Measurements from ENCODE around the gene AFF1. TPM values are rescaled to one million over a fixed set of nuclear protein-coding genes. Genes with fewer than 3 reads are reported as not detected.
"Not testable (repeated sequence)": the region's sequence is repeated elsewhere in the genome, so short reads cannot be mapped to it uniquely, and the experiment has no call there.

AFF1 gene
- total RNA-seq, 2 donors from 2014 or later: 89.5 to 97.5 TPM

GRCh38 chr4:87055311-87055710 lies 120.5 kb downstream of the AFF1 start:
- intact Hi-C loops (cut with DNase I): no loop called here
- no peak for DNase-seq (ENCODE audit: low spot score)

- intact Hi-C loops (cut with DNase I): no loop called here
- DNase-seq (ENCODE audit: low spot score): no peak
Observed at GRCh38 chr4:87056881-87057280, 122.1 kb downstream of the AFF1 start.

GRCh38 chr4:87057835-87058355 lies 123.1 kb downstream of the AFF1 start:
- intact Hi-C loops (cut with DNase I): no loop called here
- DNase-seq (ENCODE audit: low spot score): no peak

- DNase-seq (ENCODE audit: low spot score): no peak
- intact Hi-C loops (cut with DNase I): no loop called here
Observed at GRCh38 chr4:87058356-87059073, 123.7 kb downstream of the AFF1 start.

GRCh38 chr4:87060957-87061356 lies 126.1 kb downstream of the AFF1 start:
- intact Hi-C loops (cut with DNase I): no loop called here
- DNase-seq (ENCODE audit: low spot score): no peak

GRCh38 chr4:87065021-87065420 lies 130.2 kb downstream of the AFF1 start:
- no peak for DNase-seq (ENCODE audit: low spot score)
- intact Hi-C loops (cut with DNase I): no loop called here

- intact Hi-C loops (cut with DNase I): no loop called here
- DNase-seq (ENCODE audit: low spot score): no peak
Observed at GRCh38 chr4:87066403-87067123, 131.8 kb downstream of the AFF1 start.

GRCh38 chr4:87067124-87067885 lies 132.5 kb downstream of the AFF1 start:
- intact Hi-C loops (cut with DNase I): no loop called here
- no peak for DNase-seq (ENCODE audit: low spot score)

- no peak for DNase-seq (ENCODE audit: low spot score)
- intact Hi-C loops (cut with DNase I): no loop called here
Observed at GRCh38 chr4:87068583-87069021, 133.8 kb downstream of the AFF1 start.

- intact Hi-C loops (cut with DNase I): no loop called here
- no peak for DNase-seq (ENCODE audit: low spot score)
Observed at GRCh38 chr4:87069037-87069742, 134.4 kb downstream of the AFF1 start.

GRCh38 chr4:87071401-87071800 lies 136.6 kb downstream of the AFF1 start:
- intact Hi-C loops (cut with DNase I): no loop called here
- no peak for DNase-seq (ENCODE audit: low spot score)

GRCh38 chr4:87072545-87072944 lies 137.7 kb downstream of the AFF1 start:
- intact Hi-C loops (cut with DNase I); DNase-seq (ENCODE audit: low spot score): not testable (repeated sequence)

GRCh38 chr4:87073199-87074120 lies 138.6 kb downstream of the AFF1 start:
- intact Hi-C loops (cut with DNase I): no loop called here
- no peak for DNase-seq (ENCODE audit: low spot score)

- DNase-seq (ENCODE audit: low spot score): no peak
- intact Hi-C loops (cut with DNase I): no loop called here
Observed at GRCh38 chr4:87074121-87074488, 139.3 kb downstream of the AFF1 start.

GRCh38 chr4:87075876-87076275 lies 141.1 kb downstream of the AFF1 start:
- DNase-seq (ENCODE audit: low spot score): no peak
- intact Hi-C loops (cut with DNase I): no loop called here

- intact Hi-C loops (cut with DNase I): no loop called here
- DNase-seq (ENCODE audit: low spot score): no peak
Observed at GRCh38 chr4:87076690-87077358, 142.0 kb downstream of the AFF1 start.

- intact Hi-C loops (cut with DNase I): no loop called here
- no peak for DNase-seq (ENCODE audit: low spot score)
Observed at GRCh38 chr4:87077914-87078585, 143.2 kb downstream of the AFF1 start.
